A673 (cell line): ENCODE data around the gene ERH.

Experiments used
- CTCF ChIP-seq: fragments of 300-800, 200-600 bp; sonication (generic); conservative IDR thresholded peaks from 2 replicates; pipeline ENCODE4 v1.5.1; 2017; ENCODE audit warnings: low read depth, mild to moderate bottlenecking, antibody characterized with exemption, low read length, moderate library complexity, mixed read lengths
- EZH2 ChIP-seq: fragments of 200-600 bp; sonication (generic); IDR thresholded peaks from 2 replicates; pipeline ENCODE4 v1.6.1; 2017; ENCODE audit warnings: borderline replicate concordance, low read depth, mild to moderate bottlenecking, mixed read lengths, antibody characterized with exemption, low read length; ENCODE audit not compliant: poor library complexity, severe bottlenecking

- TF ChIP-seq CTCF (no peak), EZH2 (no peak)
Measured at GRCh38 chr14:69405762-69406161, 7.7 kb upstream of the ERH start.
